ENCODE results near the gene C2orf72.

DNA sequence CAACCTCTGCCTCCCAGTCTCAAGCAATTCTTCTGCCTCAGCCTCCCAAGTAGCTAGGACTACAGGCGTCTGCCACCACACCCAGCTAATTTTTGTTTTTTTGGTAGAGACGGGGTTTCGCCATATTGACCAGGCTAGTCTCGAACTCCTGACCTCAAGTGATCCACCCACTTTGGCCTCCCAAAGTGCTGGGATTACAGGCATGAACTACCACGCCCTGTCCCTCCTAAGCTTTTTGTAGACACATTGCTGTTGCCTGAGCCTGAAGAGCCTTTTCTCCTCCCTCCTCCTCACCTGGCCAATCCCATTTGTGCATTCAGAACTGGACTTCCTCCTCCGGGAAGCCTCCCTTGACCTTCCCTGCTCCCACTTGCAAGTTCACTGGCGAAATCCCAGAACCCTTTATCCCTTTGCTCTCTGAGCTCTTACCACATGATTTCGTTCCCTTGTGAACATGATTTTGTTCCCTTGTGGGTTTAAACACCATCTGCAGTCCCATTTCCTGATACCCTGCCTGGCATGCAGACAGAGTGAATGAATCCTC is 2.6 kb downstream of the C2orf72 start:
- TF ChIP-seq POLR2AphosphoS5 (IDR thresholded peaks at IDR 0.05), result no peak
- no peak for TF ChIP-seq POLR2A (IDR thresholded peaks at IDR 0.05; ENCODE audit: low read depth)
- TF ChIP-seq, protein P1, sequence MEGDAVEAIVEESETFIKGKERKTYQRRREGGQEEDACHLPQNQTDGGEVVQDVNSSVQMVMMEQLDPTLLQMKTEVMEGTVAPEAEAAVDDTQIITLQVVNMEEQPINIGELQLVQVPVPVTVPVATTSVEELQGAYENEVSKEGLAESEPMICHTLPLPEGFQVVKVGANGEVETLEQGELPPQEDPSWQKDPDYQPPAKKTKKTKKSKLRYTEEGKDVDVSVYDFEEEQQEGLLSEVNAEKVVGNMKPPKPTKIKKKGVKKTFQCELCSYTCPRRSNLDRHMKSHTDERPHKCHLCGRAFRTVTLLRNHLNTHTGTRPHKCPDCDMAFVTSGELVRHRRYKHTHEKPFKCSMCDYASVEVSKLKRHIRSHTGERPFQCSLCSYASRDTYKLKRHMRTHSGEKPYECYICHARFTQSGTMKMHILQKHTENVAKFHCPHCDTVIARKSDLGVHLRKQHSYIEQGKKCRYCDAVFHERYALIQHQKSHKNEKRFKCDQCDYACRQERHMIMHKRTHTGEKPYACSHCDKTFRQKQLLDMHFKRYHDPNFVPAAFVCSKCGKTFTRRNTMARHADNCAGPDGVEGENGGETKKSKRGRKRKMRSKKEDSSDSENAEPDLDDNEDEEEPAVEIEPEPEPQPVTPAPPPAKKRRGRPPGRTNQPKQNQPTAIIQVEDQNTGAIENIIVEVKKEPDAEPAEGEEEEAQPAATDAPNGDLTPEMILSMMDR (IDR thresholded peaks at IDR 0.05), result no peak
- no peak for TF ChIP-seq EP300 (IDR thresholded peaks at IDR 0.05)

Measured in esophagus muscularis mucosa (tissue), 4 donors.